H1 (cell line): Measurements from ENCODE around the gene CCDC174. TPM values are rescaled to one million over a fixed set of nuclear protein-coding genes. Genes with fewer than 3 reads are reported as not detected.
"Not testable (repeated sequence)": the region's sequence is repeated elsewhere in the genome, so short reads cannot be mapped to it uniquely, and the experiment has no call there.

Experiments
- CTCF ChIA-PET: fragments of 300-600 bp; sonication (Branson Sonifier 250); formaldehyde crosslinking; loops from one replicate; lab custom pipeline; 2021; ENCODE audit not compliant: partially characterized antibody; lab: Charles Lee
- POLR2A ChIA-PET: fragments of 300-600 bp; sonication (Branson Sonifier 250); formaldehyde crosslinking; loops from one replicate; lab custom pipeline; 2021; ENCODE audit warnings: inconsistent platforms; ENCODE audit not compliant: partially characterized antibody; lab: Charles Lee
- DNase-seq, 2 experiments: peaks; one replicate each; pipeline versions ENCODE4 v3.0.0 to v3.0.0-alpha.2; 2010 to 2022; ENCODE audit warnings: low spot score in 2 of 2, low read depth in 1 of 2, mixed read lengths in 1 of 2
- FAIRE-seq: peaks from 2 replicates; lab custom pipeline; 2011; peaks lifted over from hg19 to GRCh38; lab: Jason Lieb, UNC
- H2AFZ ChIP-seq: 2 replicates; pipeline ENCODE4 v1.8.1; 2012; ENCODE audit warnings: low read length, inconsistent platforms
- H2AK5ac ChIP-seq: 2 replicates; pipeline ENCODE4 v1.6.1; 2013; ENCODE audit warnings: low read depth, low read length
- H2BK120ac ChIP-seq: replicated peaks from 2 replicates; pipeline ENCODE3; 2013; ENCODE audit warnings: low read depth, low read length, inconsistent platforms
- H2BK12ac ChIP-seq: 2 replicates; pipeline ENCODE4 v1.6.1; 2013; ENCODE audit warnings: low read depth, low read length
- H2BK15ac ChIP-seq: 2 replicates; pipeline ENCODE4 v1.6.1; 2013; ENCODE audit warnings: low read length
- H2BK20ac ChIP-seq: 2 replicates; pipeline ENCODE4 v1.6.1; 2013; ENCODE audit warnings: low read length
- H2BK5ac ChIP-seq: 2 replicates; pipeline ENCODE4 v1.6.1; 2013; ENCODE audit warnings: low read depth, low read length
- H3K14ac ChIP-seq: 2 replicates; pipeline ENCODE4 v1.6.1; 2013; ENCODE audit warnings: inconsistent platforms; ENCODE audit not compliant: insufficient read length
- H3K18ac ChIP-seq: 2 replicates; pipeline ENCODE4 v1.6.1; 2013; ENCODE audit warnings: low read length; ENCODE audit errors: extremely low read depth
- H3K23ac ChIP-seq: 2 replicates; pipeline ENCODE4 v1.6.1; 2013; ENCODE audit warnings: inconsistent platforms; ENCODE audit not compliant: insufficient read length
- H3K23me2 ChIP-seq: 2 replicates; pipeline ENCODE4 v1.6.1; 2013; ENCODE audit warnings: low read depth, low read length
- H3K27ac ChIP-seq: 2 replicates; pipeline ENCODE4 v1.6.1; 2011; ENCODE audit warnings: low read depth, low read length, inconsistent platforms
- H3K27me3 ChIP-seq, 4 experiments: replicated peaks in 1 of 4; 1 replicate in 1 of 4; 2 replicates in 3 of 4; pipeline versions ENCODE4 v1.6.1 to v1.8.1; 2011 to 2013; ENCODE audit warnings: low read length in 3 of 4, mild to moderate bottlenecking in 3 of 4, inconsistent platforms in 2 of 4, mixed read lengths in 2 of 4, moderate library complexity in 1 of 4; ENCODE audit not compliant: control insufficient read depth in 3 of 4, insufficient read depth in 3 of 4; ENCODE audit errors: extremely low read depth in 1 of 4
- H3K36me3 ChIP-seq, 4 experiments: 2 replicates each; pipeline versions ENCODE4 v1.6.1 to v1.8.1; 2011 to 2013; ENCODE audit warnings: mild to moderate bottlenecking in 4 of 4, low read length in 3 of 4, moderate library complexity in 2 of 4, control low read depth in 1 of 4, inconsistent platforms in 1 of 4; ENCODE audit not compliant: insufficient read depth in 4 of 4, control insufficient read depth in 2 of 4
- H3K4ac ChIP-seq: replicated peaks from 2 replicates; pipeline ENCODE3; 2013; ENCODE audit warnings: low read length, low read depth, mixed read lengths, inconsistent platforms; ENCODE audit not compliant: insufficient read length
- H3K4me1 ChIP-seq, 4 experiments: replicated peaks in 1 of 4; 1 replicate in 1 of 4; 2 replicates in 3 of 4; pipeline versions ENCODE4 v1.6.1 to v1.8.1; 2011 to 2013; ENCODE audit warnings: low read length in 3 of 4, inconsistent platforms in 2 of 4, mixed read lengths in 1 of 4; ENCODE audit not compliant: insufficient read depth in 4 of 4, control insufficient read depth in 3 of 4
- H3K4me2 ChIP-seq, 2 experiments: 2 replicates each; pipeline versions ENCODE4 v1.6.1 to v1.8.1; 2011 to 2013; ENCODE audit warnings: low read depth in 2 of 2, low read length in 2 of 2, control low read depth in 1 of 2, inconsistent platforms in 1 of 2, mild to moderate bottlenecking in 1 of 2; ENCODE audit not compliant: insufficient read depth in 1 of 2
- H3K4me3 ChIP-seq, 4 experiments: fragments of 200-600, 300-600 bp in 1 of 4; sonication (generic), shearing (Covaris generic), sonication (Bioruptor Twin) in 1 of 4; 2 replicates each; pipeline versions ENCODE4 v1.5.1 to v1.8.1; 2011 to 2016; ENCODE audit warnings: low read length in 4 of 4, low read depth in 3 of 4, control low read depth in 2 of 4, inconsistent platforms in 2 of 4, mild to moderate bottlenecking in 2 of 4, mixed read lengths in 1 of 4, moderate library complexity in 1 of 4; ENCODE audit not compliant: insufficient read depth in 2 of 4; ENCODE audit errors: extremely low read depth in 1 of 4
- H3K56ac ChIP-seq: replicated peaks from 2 replicates; pipeline ENCODE3; 2013; ENCODE audit warnings: low read depth, mild to moderate bottlenecking, mixed read lengths, low read length, inconsistent platforms; ENCODE audit not compliant: insufficient read length
- H3K79me1 ChIP-seq: 2 replicates; pipeline ENCODE4 v1.6.1; 2013; ENCODE audit warnings: low read depth, low read length, control low read depth
- H3K79me2 ChIP-seq, 2 experiments: 2 replicates each; pipeline versions ENCODE4 v1.6.1 to v1.8.1; 2012 to 2013; ENCODE audit warnings: low read length in 2 of 2, mild to moderate bottlenecking in 2 of 2, inconsistent platforms in 1 of 2; ENCODE audit not compliant: insufficient read depth in 2 of 2, control insufficient read depth in 1 of 2
- H3K9ac ChIP-seq, 4 experiments: replicated peaks in 1 of 4; 1 replicate in 1 of 4; 2 replicates in 3 of 4; pipeline versions ENCODE4 v1.6.1 to v1.8.1; 2011 to 2013; ENCODE audit warnings: low read depth in 3 of 4, low read length in 3 of 4, control low read depth in 2 of 4, mild to moderate bottlenecking in 2 of 4, moderate library complexity in 2 of 4, inconsistent platforms in 1 of 4; ENCODE audit errors: extremely low read depth in 1 of 4
- H3K9me3 ChIP-seq, 2 experiments: 2 replicates each; pipeline versions ENCODE4 v1.6.1 to v1.8.1; 2012 to 2013; ENCODE audit warnings: mild to moderate bottlenecking in 2 of 2, moderate library complexity in 2 of 2, control low read depth in 1 of 2, inconsistent platforms in 1 of 2, low read depth in 1 of 2, low read length in 1 of 2, mixed read lengths in 1 of 2; ENCODE audit not compliant: insufficient read depth in 2 of 2
- H4K20me1 ChIP-seq, 2 experiments: replicated peaks in 1 of 2; 2 replicates each; pipeline versions ENCODE3 to v1.8.1; 2011 to 2013; ENCODE audit warnings: inconsistent platforms in 2 of 2, low read length in 2 of 2, mild to moderate bottlenecking in 1 of 2; ENCODE audit not compliant: insufficient read depth in 2 of 2, control insufficient read depth in 1 of 2
- H4K5ac ChIP-seq: 2 replicates; pipeline ENCODE4 v1.6.1; 2013; ENCODE audit warnings: low read length, low read depth, mixed read lengths, inconsistent platforms; ENCODE audit not compliant: insufficient read length
- H4K8ac ChIP-seq: 2 replicates; pipeline ENCODE4 v1.8.0; 2013; ENCODE audit warnings: mild to moderate bottlenecking, moderate library complexity, low read length, inconsistent platforms; ENCODE audit not compliant: insufficient read depth; ENCODE audit errors: extremely low read depth
- H4K91ac ChIP-seq: replicated peaks from 2 replicates; pipeline ENCODE3; 2013; ENCODE audit warnings: low read length, mixed read lengths, inconsistent platforms; ENCODE audit not compliant: insufficient read length
- CHD1 ChIP-seq: IDR thresholded peaks from 2 replicates; pipeline ENCODE4 v1.6.1; 2012; ENCODE audit warnings: low read depth, low read length, improper control_type of control experiment
- JUND ChIP-seq: IDR thresholded peaks from 2 replicates; pipeline ENCODE4 v1.6.1; 2011; ENCODE audit warnings: mild to moderate bottlenecking, improper control_type of control experiment, low read length
- KDM1A ChIP-seq: fragments of 200-600, 300-600 bp; sonication (generic); IDR thresholded peaks from 2 replicates; pipeline ENCODE4 v1.7.1; 2016; ENCODE audit warnings: mild to moderate bottlenecking, low read length, borderline replicate concordance
- MAFK ChIP-seq: IDR thresholded peaks from 2 replicates; pipeline ENCODE4 v1.6.1; 2012; ENCODE audit warnings: low read depth, mild to moderate bottlenecking, improper control_type of control experiment, low read length
- SAP30 ChIP-seq: fragments of 300-600 bp; sonication (generic); IDR thresholded peaks from 2 replicates; pipeline ENCODE4 v1.7.1; 2012; ENCODE audit warnings: low read length, moderate library complexity, mild to moderate bottlenecking, inconsistent platforms; ENCODE audit not compliant: insufficient read depth, insufficient replicate concordance
- SIRT6 ChIP-seq: IDR thresholded peaks from one replicate; pipeline ENCODE4 v1.7.1; 2012; ENCODE audit warnings: low read length, inconsistent platforms
- SIX5 ChIP-seq: IDR thresholded peaks from 2 replicates; pipeline ENCODE4 v1.6.1; 2011; ENCODE audit warnings: mild to moderate bottlenecking, low read depth, low read length
- SP4 ChIP-seq: IDR thresholded peaks from 2 replicates; pipeline ENCODE4 v1.6.1; 2012; ENCODE audit warnings: low read length, inconsistent platforms
- SRF ChIP-seq: IDR thresholded peaks from 2 replicates; pipeline ENCODE4 v1.6.1; 2011; ENCODE audit warnings: mild to moderate bottlenecking, low read depth, low read length, moderate library complexity
- TAF1 ChIP-seq: IDR thresholded peaks from 2 replicates; pipeline ENCODE4 v1.6.1; 2011; ENCODE audit warnings: mild to moderate bottlenecking, low read depth, low read length
- WGBS, 2 experiments: shearing (Covaris generic) in 1 of 2; methylation state at CpG; one replicate each; pipeline versions ENCODE4 v1.1.6 to v1.1.7; 2013 to 2015; ENCODE audit warnings: low lambda C conversion rate in 2 of 2, mixed read lengths in 2 of 2, inconsistent platforms in 1 of 2, low coverage in 1 of 2, missing lambda C conversion rate in 1 of 2; ENCODE audit not compliant: insufficient replicate concordance in 2 of 2, insufficient coverage in 1 of 2, insufficient read length in 1 of 2; ENCODE audit errors: extremely low coverage in 1 of 2, missing lambda C conversion rate in 1 of 2; 5-methylcytosine and 5-hydroxymethylcytosine counted together
- polyA plus RNA-seq, 7 experiments: library from polyadenylated mRNA; depleted of rRNA in 3 of 7; stranded (reverse) in 5 of 7; unstranded in 2 of 7; fragments of >200 nt in 5 of 7; fragments of 200-250 nt in 2 of 7; gene quantifications; 1 replicate in 5 of 7; 2 replicates in 1 of 7; 4 replicates in 1 of 7; pipeline versions ENCODE4 v1.2.1 to v1.2.3, GENCODE V29; 2011 to 2013; ENCODE audit warnings: missing spikeins in 2 of 7, mixed read lengths in 2 of 7
- total RNA-seq: library from RNA; stranded (reverse); fragmentation: NEBNext Ultra II Directional; extraction: Animal tissue kit (Norgen Biotek cat#: 25700); gene quantifications from 2 replicates; pipeline ENCODE4 v1.2.1, GENCODE V29; 2021

CCDC174 gene
- total and polyA plus RNA-seq, 2 of the 8 experiments (the other 6 are each of a cell fraction or from before 2014, with no cell fraction given), result 3.5 to 11.9 TPM

DNA sequence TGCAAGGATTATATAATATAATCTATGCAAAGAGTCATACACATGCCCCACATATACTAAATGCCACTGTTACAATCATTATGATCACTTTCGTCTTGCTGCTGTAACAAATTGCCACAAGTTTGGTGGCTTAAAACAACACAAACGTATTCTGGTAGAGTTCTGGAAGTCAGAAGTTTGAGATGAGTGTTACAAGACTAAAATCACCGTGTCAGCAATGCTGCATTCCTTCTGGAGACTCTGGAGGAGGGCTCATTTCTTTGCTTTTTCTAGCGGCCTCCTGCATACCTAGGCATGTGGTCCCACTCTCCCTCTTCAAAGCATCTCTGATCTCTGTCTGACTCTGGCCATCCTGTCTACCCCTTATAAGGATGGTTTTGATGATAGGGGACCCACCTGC, 1.4 kb upstream of the CCDC174 start (continued):
- TF ChIP-seq SAP30, result no peak
- TF ChIP-seq CHD1, result no peak
- TF ChIP-seq TAF1, result no peak
- TF ChIP-seq SP4, result no peak
- no peak for TF ChIP-seq SIX5
- TF ChIP-seq SIRT6, result no peak
- no peak for TF ChIP-seq MAFK
- no peak for TF ChIP-seq JUND
- TF ChIP-seq SRF, result no peak
- TF ChIP-seq KDM1A, result no peak

DNA sequence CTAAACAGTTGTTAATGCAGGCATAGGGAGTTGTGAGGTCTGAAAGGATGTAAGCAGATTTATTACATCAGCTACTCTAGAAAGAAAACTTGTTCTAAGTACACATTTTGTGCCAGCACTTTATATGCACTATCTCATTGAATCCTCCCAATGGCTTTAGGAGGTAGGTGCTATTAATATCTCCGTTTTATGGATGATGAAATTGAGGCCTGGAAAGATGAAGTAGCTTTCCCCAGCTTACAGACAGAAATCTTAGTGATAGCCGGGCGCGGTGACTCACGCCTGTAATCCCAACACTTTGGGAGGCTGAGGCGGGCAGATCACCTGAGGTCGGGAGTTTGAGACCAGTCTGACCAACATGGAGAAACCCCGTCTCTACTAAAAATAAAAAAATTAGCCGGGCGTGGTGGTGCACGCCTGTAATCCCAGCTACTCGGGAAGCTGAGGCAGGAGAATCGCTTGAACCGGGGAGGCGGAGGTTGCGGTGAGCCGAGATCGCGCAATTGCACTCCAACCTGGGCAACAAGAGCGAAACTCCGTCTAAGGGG, 872 bp downstream of the CCDC174 start:
- Histone ChIP-seq H3K4me2 (peak overlapping the region; percentile 60 to 95), H2AFZ (peak overlapping the region; percentile 96; the same call in 1 of the 2 replicates), H3K79me2 (peaks cover 3 to 18% of the 10 kb centered on the region in 2 experiments; a peak in 2 of 4 replicates), H3K9ac (peak overlapping the region; percentile 84 to 98 (median 90); a peak in 6 of 7 replicates), H3K4me3 (peak overlapping the region; percentile 88 to 99 (median 93)), H3K36me3 (peaks cover 5 to 29% (median 18%) of the 10 kb centered on the region in 4 experiments), H2BK5ac (peak overlapping the region; percentile 93; the same call in 1 of the 2 replicates)
- not testable (repeated sequence) for H2BK20ac ChIP-seq, H3K4ac ChIP-seq, H3K56ac ChIP-seq, H2BK120ac ChIP-seq, H2AK5ac ChIP-seq, H3K4me1 ChIP-seq, H3K27me3 ChIP-seq, H3K9me3 ChIP-seq, H3K23ac ChIP-seq, H4K8ac ChIP-seq, H3K79me1 ChIP-seq, H4K5ac ChIP-seq, H3K18ac ChIP-seq, H3K27ac ChIP-seq, H4K20me1 ChIP-seq, H2BK15ac ChIP-seq, H3K23me2 ChIP-seq, H4K91ac ChIP-seq, FAIRE-seq, H2BK12ac ChIP-seq, H3K14ac ChIP-seq, DNase-seq
- CTCF ChIA-PET, result interaction anchor here (0.6 to 2.0 kb wide), 10 partner anchors 20 to 440 kb away, joined by 3 to 6 read pairs (median 3); no protein-coding TSS in a partner anchor
- whole genome bisulfite sequencing, 2 experiments, result 89% methylated on average over 15 of the region's 21 CpGs; no CpG with 5 or more reads in 1 of the 2 experiments
- POLR2A ChIA-PET, result interaction anchor here (0.9 to 2.1 kb wide), 8 partner anchors 9 to 474 kb away, joined by 3 to 14 read pairs (median 4); partner anchors contain the start of genes C3orf20, LSM3, NR2C2 and XPC
